ENCODE measurements around the gene ZNF230.
A peak's percentile ranks its signal among the peaks of the same experiment; 100 is the strongest.

Gene ZNF230

GRCh38 chr19:44026622-44027021 is 23.9 kb downstream of the ZNF230 start:
- TF ChIP-seq CTCF (IDR thresholded peaks at IDR 0.05; ENCODE audit: low read depth, low read length, missing control alignments), result no peak
- H3K4me3 ChIP-seq (ENCODE audit: low read depth, low read length), result no peak overlapping the region
- DNase-seq (ENCODE audit: low read depth), result no peak

- no peak for TF ChIP-seq CTCF (IDR thresholded peaks at IDR 0.05; ENCODE audit: low read depth, low read length, missing control alignments)
- DNase-seq (ENCODE audit: low read depth), result no peak
- no peak overlapping the region for H3K4me3 ChIP-seq (ENCODE audit: low read depth, low read length)
Observed at GRCh38 chr19:44032001-44032610, 29.3 kb downstream of the ZNF230 start.

- no peak for DNase-seq (ENCODE audit: low read depth)
Observed at GRCh38 chr19:44042147-44042546, 39.4 kb downstream of the ZNF230 start.

GRCh38 chr19:44050740-44051649 is 48.2 kb downstream of the ZNF230 start:
- H3K4me3 ChIP-seq (ENCODE audit: low read depth, low read length), result peak overlapping the region; percentile 42

More at GRCh38 chr19:44042147-44042546, 39.4 kb downstream of the ZNF230 start:
- TF ChIP-seq CTCF (IDR thresholded peaks at IDR 0.05; ENCODE audit: low read depth, low read length, missing control alignments), result no peak
- no peak overlapping the region for H3K4me3 ChIP-seq (ENCODE audit: low read depth, low read length)

GRCh38 chr19:44051650-44052402 is 49.1 kb downstream of the ZNF230 start, which contains the start of gene ZNF223:
Gene ZNF223 (plus strand): TSS chr19:44052036. CDS start chr19:44055177, 3,141 bp downstream.
- H3K4me3 ChIP-seq (ENCODE audit: low read depth, low read length), result peak within 1 kb of the TSS; percentile 42
- no peak for TF ChIP-seq CTCF (IDR thresholded peaks at IDR 0.05; ENCODE audit: low read depth, low read length, missing control alignments)
- DNase-seq (ENCODE audit: low read depth), result peak; percentile 26

More at GRCh38 chr19:44050740-44051649, 48.2 kb downstream of the ZNF230 start:
- no peak for DNase-seq (ENCODE audit: low read depth)
- no peak for TF ChIP-seq CTCF (IDR thresholded peaks at IDR 0.05; ENCODE audit: low read depth, low read length, missing control alignments)

- no peak for DNase-seq (ENCODE audit: low read depth)
- no peak for TF ChIP-seq CTCF (IDR thresholded peaks at IDR 0.05; ENCODE audit: low read depth, low read length, missing control alignments)
- no peak overlapping the region for H3K4me3 ChIP-seq (ENCODE audit: low read depth, low read length)
Observed at GRCh38 chr19:44055870-44056269, 53.1 kb downstream of the ZNF230 start.

Measured in GM12864 (cell line).